TTC549 (cell line): Measurements from ENCODE around the gene ABCG4.
"Not testable (repeated sequence)": the region's sequence is repeated elsewhere in the genome, so short reads cannot be mapped to it uniquely, and the experiment has no call there.

Experiments used
- FAIRE-seq: peaks from 2 replicates; lab custom pipeline; 2012; peaks lifted over from hg19 to GRCh38; lab: Jason Lieb, UNC

Gene ABCG4

GRCh38 chr11:119116235-119116594 lies 32.6 kb upstream of the ABCG4 start:
- FAIRE-seq, result no peak

- no peak for FAIRE-seq
Measured at GRCh38 chr11:119116601-119117000, 32.3 kb upstream of the ABCG4 start.

GRCh38 chr11:119117004-119117706 lies 31.7 kb upstream of the ABCG4 start:
- no peak for FAIRE-seq

GRCh38 chr11:119118227-119118626 lies 30.6 kb upstream of the ABCG4 start:
- FAIRE-seq, result no peak

- FAIRE-seq, result no peak
Measured at GRCh38 chr11:119118946-119119345, 29.9 kb upstream of the ABCG4 start.

- no peak for FAIRE-seq
Measured at GRCh38 chr11:119120639-119121007, 28.2 kb upstream of the ABCG4 start.

GRCh38 chr11:119121008-119121810 lies 27.6 kb upstream of the ABCG4 start, which contains the start of gene HINFP:
HINFP (plus strand) TSS chr11:119121580; CDS start chr11:119126945, 5,365 bp downstream.
- peak; percentile 92 for FAIRE-seq

- no peak for FAIRE-seq
Measured at GRCh38 chr11:119121811-119122124, 27.1 kb upstream of the ABCG4 start.

- FAIRE-seq, result no peak
Measured at GRCh38 chr11:119125821-119126220, 23.0 kb upstream of the ABCG4 start.

GRCh38 chr11:119126675-119127268 lies 22.1 kb upstream of the ABCG4 start:
- no peak for FAIRE-seq

GRCh38 chr11:119130662-119131061 lies 18.2 kb upstream of the ABCG4 start:
- no peak for FAIRE-seq

GRCh38 chr11:119134389-119134978 lies 14.4 kb upstream of the ABCG4 start:
- no peak for FAIRE-seq

- not testable (repeated sequence) for FAIRE-seq
Measured at GRCh38 chr11:119139276-119139675, 9.6 kb upstream of the ABCG4 start.

- no peak for FAIRE-seq
Measured at GRCh38 chr11:119144825-119145486, 3.9 kb upstream of the ABCG4 start.

- no peak for FAIRE-seq
Measured at GRCh38 chr11:119145551-119145950, 3.3 kb upstream of the ABCG4 start.

- FAIRE-seq, result no peak
Measured at GRCh38 chr11:119147604-119148333, 1.1 kb upstream of the ABCG4 start.

GRCh38 chr11:119148720-119149017 lies 183 bp upstream of the ABCG4 start:
- no peak for FAIRE-seq

GRCh38 chr11:119149786-119150275 lies 979 bp downstream of the ABCG4 start:
- no peak for FAIRE-seq

- FAIRE-seq, result no peak
Measured at GRCh38 chr11:119152043-119152442, 3.2 kb downstream of the ABCG4 start.

GRCh38 chr11:119152604-119153003 lies 3.8 kb downstream of the ABCG4 start:
- no peak for FAIRE-seq

GRCh38 chr11:119153049-119153818 lies 4.4 kb downstream of the ABCG4 start:
- no peak for FAIRE-seq
